HK-2 (cell line): ENCODE data around the gene ARHGEF28.

Source experiments
- DNase-seq: peaks from one replicate; pipeline ENCODE4 v3.0.0-alpha.2; 2018; ENCODE audit not compliant: unreplicated experiment

The ARHGEF28 gene

GRCh38 chr5:73776405-73776804 lies 150.4 kb downstream of the ARHGEF28 start:
- no peak for DNase-seq

GRCh38 chr5:73777192-73777591 lies 151.2 kb downstream of the ARHGEF28 start:
- no peak for DNase-seq

GRCh38 chr5:73780302-73781080 lies 154.5 kb downstream of the ARHGEF28 start:
- no peak for DNase-seq

- DNase-seq = no peak
Observed at GRCh38 chr5:73781107-73781768, 155.2 kb downstream of the ARHGEF28 start.

GRCh38 chr5:73783828-73784227 lies 157.8 kb downstream of the ARHGEF28 start:
- DNase-seq = no peak

GRCh38 chr5:73786043-73786831 lies 160.2 kb downstream of the ARHGEF28 start:
- DNase-seq = no peak

- DNase-seq = no peak
Observed at GRCh38 chr5:73789851-73790281, 163.9 kb downstream of the ARHGEF28 start.

GRCh38 chr5:73791389-73791788 lies 165.4 kb downstream of the ARHGEF28 start:
- DNase-seq = no peak

GRCh38 chr5:73792687-73793320 lies 166.8 kb downstream of the ARHGEF28 start:
- DNase-seq = peak; percentile 67

GRCh38 chr5:73793911-73794310 lies 167.9 kb downstream of the ARHGEF28 start:
- DNase-seq = no peak

- peak; percentile 58 for DNase-seq
Observed at GRCh38 chr5:73796164-73797131, 170.5 kb downstream of the ARHGEF28 start.

- DNase-seq = no peak
Observed at GRCh38 chr5:73797132-73797510, 171.1 kb downstream of the ARHGEF28 start.

GRCh38 chr5:73799401-73799972 lies 173.5 kb downstream of the ARHGEF28 start:
- DNase-seq = no peak

GRCh38 chr5:73801686-73802085 lies 175.7 kb downstream of the ARHGEF28 start:
- no peak for DNase-seq

- DNase-seq = no peak
Observed at GRCh38 chr5:73805449-73805848, 179.5 kb downstream of the ARHGEF28 start.

GRCh38 chr5:73808911-73809310 lies 182.9 kb downstream of the ARHGEF28 start:
- no peak for DNase-seq

- DNase-seq = no peak
Observed at GRCh38 chr5:73810429-73810828, 184.4 kb downstream of the ARHGEF28 start.

- DNase-seq = no peak
Observed at GRCh38 chr5:73812457-73812856, 186.5 kb downstream of the ARHGEF28 start.

- peak; percentile 66 for DNase-seq
Observed at GRCh38 chr5:73812962-73813588, 187.1 kb downstream of the ARHGEF28 start.

- DNase-seq = no peak
Observed at GRCh38 chr5:73814233-73814846, 188.3 kb downstream of the ARHGEF28 start.
